Smooth muscle cell of the brain vasculature (primary cell): ENCODE data around the gene MCOLN3.
"Not testable (repeated sequence)": the region's sequence is repeated elsewhere in the genome, so short reads cannot be mapped to it uniquely, and the experiment has no call there.

Experiments
- DNase-seq: peaks from one replicate; pipeline ENCODE4 v3.0.0-alpha.2; 2012; ENCODE audit warnings: low read depth, low spot score

MCOLN3 gene

GRCh38 chr1:85047472-85048295, 616 bp downstream of the MCOLN3 start:
- no peak for DNase-seq

- DNase-seq = no peak
These were observed 1.2 kb downstream of the MCOLN3 start for GRCh38 chr1:85047144-85047471.

GRCh38 chr1:85042413-85042812, 5.9 kb downstream of the MCOLN3 start:
- DNase-seq = no peak

- DNase-seq = no peak
These were observed 6.5 kb downstream of the MCOLN3 start for GRCh38 chr1:85041793-85042192.

GRCh38 chr1:85033221-85033620, 15.1 kb downstream of the MCOLN3 start:
- DNase-seq = no peak

- DNase-seq = no peak
These were observed 17.8 kb downstream of the MCOLN3 start for GRCh38 chr1:85030536-85030935.

- DNase-seq = no peak
These were observed 20.1 kb downstream of the MCOLN3 start for GRCh38 chr1:85028151-85028550.

- DNase-seq = no peak
These were observed 20.9 kb downstream of the MCOLN3 start for GRCh38 chr1:85027242-85027983.

GRCh38 chr1:85025940-85026339, 22.4 kb downstream of the MCOLN3 start:
- no peak for DNase-seq

- DNase-seq = no peak
These were observed 23.6 kb downstream of the MCOLN3 start for GRCh38 chr1:85024736-85025135.

GRCh38 chr1:85022700-85023099, 25.6 kb downstream of the MCOLN3 start:
- DNase-seq = no peak

- DNase-seq = no peak
These were observed 28.3 kb downstream of the MCOLN3 start for GRCh38 chr1:85019994-85020393.

- DNase-seq = no peak
These were observed 32.5 kb downstream of the MCOLN3 start for GRCh38 chr1:85015826-85016225.

- DNase-seq = not testable (repeated sequence)
These were observed 42.7 kb downstream of the MCOLN3 start for GRCh38 chr1:85005641-85006040.

GRCh38 chr1:85001742-85002141, 46.6 kb downstream of the MCOLN3 start:
- no peak for DNase-seq

- peak; percentile 41 for DNase-seq
These were observed 49.5 kb downstream of the MCOLN3 start for GRCh38 chr1:84998642-84999280.

- DNase-seq = no peak
These were observed 50.4 kb downstream of the MCOLN3 start for GRCh38 chr1:84997667-84998600.

- no peak for DNase-seq
These were observed 51.2 kb downstream of the MCOLN3 start, which contains the start of gene MCOLN2 for GRCh38 chr1:84996846-84997666. TSS of gene MCOLN2 (minus strand) at chr1:84997113. CDS start at chr1:84996872, 241 bp downstream.

- DNase-seq = no peak
These were observed 52.6 kb downstream of the MCOLN3 start for GRCh38 chr1:84995484-84996334.
